GM10847 (cell line): ENCODE measurements around the gene IL15.

ENCODE experiments used
- POLR2A ChIP-seq: IDR thresholded peaks from 2 replicates; pipeline ENCODE4 v1.6.1; 2011; ENCODE audit not compliant: insufficient read length; ENCODE audit errors: extremely low read depth

Gene IL15

DNA sequence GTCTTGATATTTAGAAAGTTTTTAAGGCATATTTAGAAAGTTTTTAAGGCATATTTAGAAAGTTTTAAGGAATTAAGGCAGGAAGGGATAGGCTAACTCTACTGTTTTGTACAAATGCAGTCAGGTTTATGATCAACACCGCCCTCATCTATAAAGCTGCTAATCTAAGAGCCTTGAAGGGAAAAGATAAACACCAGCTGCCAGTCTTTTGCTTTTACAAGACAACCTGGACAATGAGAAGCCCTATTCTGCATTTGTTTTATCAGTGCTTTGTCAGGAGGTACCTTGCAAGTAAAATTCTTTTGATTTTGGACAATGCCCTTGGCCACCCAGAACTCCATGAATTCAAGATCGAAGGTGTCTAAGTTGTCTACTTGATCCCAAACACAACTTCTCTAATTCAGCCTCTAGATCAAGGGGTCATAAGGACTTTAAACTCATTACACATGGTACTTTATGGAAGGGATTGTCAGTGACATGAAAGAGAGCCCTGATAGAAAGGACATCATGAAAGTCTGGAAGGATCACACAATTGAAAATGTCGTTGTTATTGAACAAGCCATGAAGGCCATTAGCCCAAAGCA, 39.8 kb downstream of the IL15 start:
- TF ChIP-seq POLR2A, result no peak

DNA sequence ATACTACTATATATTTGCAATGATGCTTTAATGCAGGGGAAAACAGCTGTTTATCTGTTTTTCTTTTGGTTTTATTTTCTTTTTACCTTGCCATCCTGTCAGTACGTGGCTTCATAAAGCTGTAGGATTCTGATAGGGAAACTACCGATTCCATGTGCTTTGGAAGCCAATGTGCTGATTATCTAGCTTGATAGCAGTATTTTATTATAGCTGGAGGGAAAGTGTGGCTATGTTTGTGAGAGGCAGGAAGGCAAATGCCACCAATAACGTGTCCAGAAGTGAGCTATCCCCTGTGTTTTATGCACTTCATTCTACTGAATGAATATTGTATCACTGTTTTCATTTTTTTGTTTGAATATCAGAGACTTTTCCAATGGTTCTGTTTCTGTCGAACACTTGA, 43.7 kb downstream of the IL15 start:
- no peak for TF ChIP-seq POLR2A

DNA sequence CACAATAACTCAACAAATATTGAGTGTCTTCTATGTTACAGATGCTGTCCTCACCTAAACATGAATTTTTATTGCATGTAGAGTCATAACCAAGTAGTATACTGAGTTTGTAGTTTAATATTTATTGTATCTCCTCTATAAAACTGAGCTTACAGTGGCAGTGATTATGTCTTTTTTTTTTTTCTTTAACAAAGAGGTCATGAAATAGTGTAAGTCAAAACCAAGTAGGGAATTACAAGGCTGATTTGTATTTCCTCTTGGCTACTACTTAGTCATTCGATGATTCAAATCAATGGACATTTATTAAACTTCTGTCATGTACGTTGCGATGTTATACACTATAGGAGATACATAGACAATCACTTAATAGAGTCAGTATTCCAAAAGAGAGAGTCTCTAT, 48.4 kb downstream of the IL15 start:
- TF ChIP-seq POLR2A, result no peak

DNA sequence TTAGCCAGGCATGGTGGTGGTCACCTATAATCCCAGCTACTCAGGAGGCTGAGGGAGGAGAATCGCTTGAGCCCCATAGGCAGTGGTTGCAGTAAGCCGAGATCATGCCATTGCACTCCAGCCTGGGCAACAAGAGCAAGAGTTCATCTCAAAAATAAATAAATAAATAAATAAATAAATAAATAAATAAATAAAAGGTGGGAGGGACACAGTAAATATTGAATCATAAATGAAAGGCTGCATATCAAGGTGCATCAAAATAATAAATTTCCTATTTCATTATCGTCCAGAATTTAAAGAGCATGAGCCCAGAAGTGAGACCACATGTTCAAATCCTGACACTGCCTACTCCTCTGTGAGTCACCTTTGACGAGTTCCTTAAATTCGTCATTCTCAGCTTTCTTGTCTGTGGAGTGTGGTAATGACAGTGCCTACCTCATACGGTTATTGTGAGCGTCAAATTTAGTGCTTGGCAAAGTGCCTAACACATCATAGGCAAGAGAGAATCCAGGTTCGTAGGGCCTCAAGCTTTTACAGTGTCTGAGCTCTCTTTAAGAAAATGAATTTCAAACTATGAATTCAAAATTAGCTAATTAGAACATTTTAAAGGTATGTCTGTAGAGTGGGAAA, 49.9 kb downstream of the IL15 start:
- no peak for TF ChIP-seq POLR2A

DNA sequence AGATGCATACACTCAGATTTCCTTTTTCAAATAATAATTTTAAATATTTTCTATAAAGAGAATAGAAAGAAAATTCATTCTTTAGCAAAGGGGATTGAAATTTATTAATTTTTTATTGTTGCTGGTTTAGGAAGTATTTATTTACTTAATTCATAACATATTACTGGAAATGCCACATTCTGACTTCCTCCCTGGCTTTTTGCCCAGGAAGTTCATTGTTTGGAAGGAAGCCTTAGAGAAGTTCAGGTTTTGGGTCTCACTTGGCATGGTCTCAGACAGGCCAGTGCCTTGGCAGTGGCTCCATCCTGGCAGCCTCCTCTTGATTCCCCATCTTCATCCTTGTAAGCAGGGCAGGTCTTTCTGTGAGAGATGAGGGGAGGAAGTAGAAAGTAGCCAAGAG, 50.5 kb downstream of the IL15 start:
- TF ChIP-seq POLR2A, result no peak

DNA sequence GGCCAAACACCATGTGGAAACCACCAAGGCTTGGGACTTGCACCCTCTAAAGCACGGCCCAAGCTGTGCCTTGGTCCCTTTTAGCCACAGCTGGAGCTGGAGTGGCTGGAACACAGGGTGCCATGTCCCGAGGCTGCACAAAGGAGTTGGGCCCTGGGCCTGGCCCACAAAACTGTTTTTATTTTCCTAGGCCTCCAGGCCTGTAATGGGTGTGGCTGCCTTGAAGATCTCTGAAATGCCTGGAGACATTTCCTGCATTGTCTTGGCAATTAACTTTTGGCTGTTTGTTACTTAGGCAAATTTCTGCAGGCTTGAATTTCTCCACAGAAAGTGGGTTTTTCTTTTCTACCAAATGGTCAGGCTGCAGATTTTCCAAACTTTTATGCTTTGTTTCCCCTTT, 55.7 kb downstream of the IL15 start:
- no peak for TF ChIP-seq POLR2A

DNA sequence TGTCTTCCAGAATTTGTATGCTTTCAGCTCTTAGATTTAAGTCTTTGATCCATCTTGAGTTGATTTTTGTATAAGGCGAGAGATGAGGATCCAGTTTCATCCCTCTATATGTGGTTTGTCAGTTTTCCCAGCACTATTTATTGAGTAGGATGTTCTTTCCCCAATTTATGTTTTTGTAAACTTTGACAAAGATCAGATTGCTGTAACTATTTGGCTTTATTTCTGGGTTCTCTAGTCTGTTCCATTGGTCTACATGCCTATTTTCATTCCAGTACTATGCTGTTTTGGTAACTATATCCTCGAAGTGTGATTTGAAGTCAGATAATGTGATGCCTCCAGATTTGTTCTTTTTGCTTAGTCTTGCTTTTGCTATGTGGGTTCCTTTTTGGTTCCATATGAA, 60.7 kb downstream of the IL15 start:
- no peak for TF ChIP-seq POLR2A

DNA sequence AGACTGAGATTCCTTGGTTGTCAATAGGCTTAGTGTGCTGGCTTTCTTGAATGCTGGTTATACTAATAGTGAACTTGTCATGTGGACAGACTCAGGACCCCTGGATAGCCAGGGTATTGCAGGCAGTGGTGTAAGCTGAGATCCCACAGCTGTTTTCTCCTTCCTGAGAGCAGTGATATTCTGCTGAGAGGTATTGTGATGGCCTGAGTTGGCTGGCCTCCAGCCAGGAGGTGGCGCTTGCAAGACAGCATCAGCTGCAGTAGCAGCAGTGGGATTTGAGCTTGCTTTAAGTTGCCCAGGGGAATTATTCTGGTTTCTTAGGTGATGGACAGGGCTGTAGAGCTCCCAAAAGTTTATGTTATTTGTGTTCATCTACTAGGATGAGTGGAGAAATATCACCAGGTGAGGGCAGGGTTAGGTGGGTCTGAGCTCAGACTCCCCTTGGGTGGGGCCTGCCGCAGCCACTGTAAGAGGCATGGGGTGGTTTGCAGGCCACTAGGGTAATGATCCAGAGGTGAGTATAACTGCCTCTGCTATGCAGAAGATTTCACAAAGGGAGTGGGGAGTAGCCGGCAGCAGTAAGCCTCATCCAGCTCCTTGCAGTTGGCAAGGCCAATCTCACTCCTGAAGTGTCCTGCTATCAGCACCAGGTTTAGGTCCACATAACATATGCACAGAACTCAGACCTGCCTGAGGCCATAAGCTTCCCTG, 66.2 kb downstream of the IL15 start:
- no peak for TF ChIP-seq POLR2A

DNA sequence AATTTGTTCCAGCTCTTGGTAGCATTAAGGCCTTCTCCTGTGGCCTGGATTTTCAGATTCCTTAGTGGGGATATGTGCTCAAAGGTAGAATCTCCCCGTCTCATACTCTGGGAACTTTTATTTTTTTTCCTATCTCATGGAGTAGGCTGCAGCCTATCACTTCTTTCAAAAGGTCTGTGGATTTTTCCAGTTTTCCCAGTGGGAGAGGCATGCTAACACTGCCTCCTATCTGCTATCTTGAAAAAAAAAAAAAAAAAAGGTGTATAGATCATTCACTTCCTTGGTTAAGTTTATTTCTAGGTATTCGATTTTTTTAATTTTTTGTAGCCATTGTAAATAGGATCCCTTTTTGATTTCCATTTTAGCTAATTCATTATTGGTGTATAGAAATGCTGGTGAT, 67.1 kb downstream of the IL15 start:
- TF ChIP-seq POLR2A, result no peak

DNA sequence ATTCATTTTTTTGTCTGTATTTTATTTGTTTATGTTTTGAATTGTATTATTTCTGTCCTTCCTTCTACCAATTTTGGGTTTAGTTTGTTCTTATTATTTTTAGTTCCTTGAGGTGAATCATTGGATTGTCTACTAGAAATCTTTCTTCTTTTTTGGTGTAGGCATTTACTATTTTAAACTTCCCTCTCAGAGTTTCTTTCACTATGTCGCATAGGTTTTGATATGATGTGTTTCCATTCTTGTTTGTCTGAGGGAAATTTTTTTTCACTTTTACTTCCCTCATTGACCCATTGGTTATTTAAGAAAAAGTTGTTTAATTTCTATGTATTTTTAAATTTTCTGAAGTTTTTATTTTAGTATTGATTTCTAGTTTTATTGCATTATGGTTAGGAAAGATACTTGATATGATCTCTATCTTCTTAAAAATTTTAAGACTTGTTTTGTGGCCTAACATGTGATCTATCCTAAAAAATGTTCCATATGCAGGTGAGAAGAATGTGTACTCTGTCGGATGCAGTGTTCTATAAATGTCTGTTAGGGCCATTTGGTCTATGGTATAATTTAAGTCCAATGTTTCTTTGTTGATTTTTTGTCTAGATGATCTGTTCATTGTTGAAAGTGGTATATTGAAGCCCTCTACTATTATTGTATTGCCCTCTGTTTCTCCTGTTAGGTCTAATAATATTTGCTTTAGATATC, 68.8 kb downstream of the IL15 start:
- no peak for TF ChIP-seq POLR2A

DNA sequence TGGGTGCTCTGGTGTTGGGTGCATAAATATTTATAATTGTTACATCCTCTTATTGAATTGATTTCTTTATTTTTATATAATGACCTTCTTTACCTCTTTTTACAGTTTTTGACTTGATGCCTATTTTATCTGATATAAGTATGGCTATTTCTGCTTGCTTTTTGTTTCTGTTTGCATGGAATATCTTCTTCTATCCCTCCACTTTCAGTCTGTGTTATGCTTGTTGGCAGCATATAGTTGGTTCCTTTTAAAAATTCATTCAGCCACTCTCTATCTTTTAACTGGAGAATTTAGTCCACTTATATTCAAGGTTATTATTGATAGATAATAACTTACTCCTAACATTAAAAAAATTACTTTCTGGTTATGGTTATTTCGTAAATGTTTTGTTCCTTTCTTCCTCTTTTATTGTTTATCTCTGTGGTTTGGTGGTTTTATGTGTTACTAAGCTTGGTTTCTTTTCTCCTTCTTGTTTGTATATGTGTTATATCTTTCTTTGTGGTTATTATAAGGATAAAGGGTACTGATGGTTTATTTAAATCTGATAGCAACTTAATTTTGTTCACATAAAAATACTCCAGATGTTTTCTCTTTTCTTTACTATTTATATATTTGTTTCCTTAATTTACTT, 69.5 kb downstream of the IL15 start:
- no peak for TF ChIP-seq POLR2A

DNA sequence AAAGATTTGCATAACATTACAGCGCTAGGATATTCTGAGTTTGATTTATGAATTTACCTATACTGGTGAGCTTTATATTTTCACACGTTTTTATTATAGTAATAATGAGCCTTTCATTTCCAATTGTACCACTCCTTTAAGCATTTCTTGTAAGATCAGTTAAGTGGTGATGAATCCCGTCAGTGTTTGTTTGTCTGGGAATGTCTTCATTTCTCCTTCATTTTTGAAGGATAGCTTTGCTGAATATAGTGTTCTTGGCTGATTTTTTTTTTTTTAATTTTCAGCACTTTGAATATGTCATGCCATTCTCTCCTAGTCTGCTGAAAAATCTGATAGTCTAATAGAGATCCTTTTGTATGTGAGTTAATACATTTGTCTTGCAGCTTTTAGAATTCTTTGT, 70.1 kb downstream of the IL15 start:
- TF ChIP-seq POLR2A, result no peak

DNA sequence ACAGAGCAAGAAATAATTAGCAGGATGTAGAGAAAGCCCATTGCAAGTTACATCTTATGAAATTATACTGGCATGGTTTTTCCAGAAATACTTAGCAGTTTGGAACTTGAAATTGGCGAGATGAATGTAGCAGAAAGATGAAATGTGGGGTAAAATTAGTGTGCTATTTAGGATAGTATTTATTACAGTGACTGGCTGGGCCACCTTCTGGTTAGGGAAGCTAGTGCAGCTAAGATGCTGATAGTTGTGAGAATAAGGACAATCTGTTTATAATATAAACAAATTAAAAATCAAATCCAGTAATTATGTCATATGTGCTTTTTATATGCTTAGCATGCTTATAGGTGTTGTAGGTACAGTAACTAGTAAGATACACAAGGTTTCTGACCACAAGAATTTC, 74.8 kb downstream of the IL15 start:
- TF ChIP-seq POLR2A, result no peak

DNA sequence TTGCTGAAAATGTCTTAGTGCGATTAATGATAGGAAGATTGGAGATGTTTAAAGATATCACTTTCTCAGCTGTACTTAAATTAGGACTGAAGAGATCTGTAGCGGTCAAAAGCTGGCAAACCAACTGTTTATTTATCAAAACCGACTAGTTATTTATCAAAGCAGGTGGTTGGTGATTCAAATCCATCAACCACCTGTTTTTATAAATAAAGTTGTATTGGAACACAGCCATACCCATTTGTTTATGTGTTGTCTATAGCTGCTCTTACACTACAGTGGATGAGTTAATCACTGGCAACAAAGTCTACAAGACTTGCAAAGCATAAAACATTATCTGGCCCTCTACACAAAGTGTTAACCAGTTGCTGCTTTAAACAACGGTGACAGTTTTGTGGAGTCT, 76.8 kb downstream of the IL15 start:
- TF ChIP-seq POLR2A, result no peak

DNA sequence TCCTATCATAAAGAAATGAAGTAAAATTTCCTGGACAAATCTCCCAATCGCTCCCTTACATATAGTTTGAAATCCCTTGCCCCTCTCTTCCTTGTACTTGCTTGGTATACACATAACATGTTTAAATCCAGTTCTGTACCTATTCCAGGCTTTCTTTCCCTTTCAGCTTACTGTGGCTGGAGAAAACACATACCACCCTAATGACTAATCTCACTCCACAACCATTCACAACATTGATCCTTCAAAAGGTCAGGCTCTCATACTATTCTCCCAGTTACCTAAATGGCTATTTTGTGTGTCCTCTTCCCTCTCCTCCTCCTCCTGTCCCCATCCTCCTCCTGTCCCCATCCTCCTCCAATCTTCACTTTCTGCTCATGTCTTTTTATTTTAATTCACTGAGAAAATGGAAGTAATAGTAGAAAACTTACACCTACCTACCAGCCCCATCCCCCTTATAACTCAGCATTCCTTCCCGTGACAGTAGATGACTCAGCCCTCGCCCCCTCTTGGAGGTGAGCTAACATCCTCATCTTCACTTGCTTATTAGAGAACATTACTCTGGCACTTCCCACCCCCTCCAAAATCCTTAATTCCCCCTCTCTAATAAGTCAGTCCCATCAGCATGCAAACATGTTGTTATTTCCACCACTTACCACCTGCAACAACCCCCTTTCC, 77.5 kb downstream of the IL15 start:
- no peak for TF ChIP-seq POLR2A
